SK-N-SH treated with all-trans-retinoic acid at 6 μM for 48 hours (cell line): ENCODE data around the gene RTF1.

Experiments used
- PPARA ChIP-seq: fragments of 250-450 bp; sonication (Bioruptor Pico); IDR thresholded peaks from 2 replicates; pipeline ENCODE4 v1.5.0; 2020; ENCODE audit warnings: mild to moderate bottlenecking, borderline replicate concordance
- RARB ChIP-seq: fragments of 250-450 bp; sonication (Bioruptor Pico); IDR thresholded peaks from 2 replicates; pipeline ENCODE4 v1.8.0; 2021; ENCODE audit warnings: mild to moderate bottlenecking, moderate library complexity
- TCF4 ChIP-seq: fragments of 250-450 bp; sonication (Bioruptor Pico); IDR thresholded peaks from 2 replicates; pipeline ENCODE4 v1.8.0; 2021; ENCODE audit warnings: mild to moderate bottlenecking, moderate library complexity, borderline replicate concordance
- TF ChIP-seq, protein P1 (sequence below): fragments of 250-450 bp; sonication (Bioruptor Pico); IDR thresholded peaks from 2 replicates; pipeline ENCODE4 v1.8.0; 2020; ENCODE audit warnings: mild to moderate bottlenecking, moderate library complexity, borderline replicate concordance
- TF ChIP-seq, protein P2 (sequence below): fragments of 250-450 bp; sonication (Bioruptor Pico); IDR thresholded peaks from 2 replicates; pipeline ENCODE4 v1.5.1; 2020; ENCODE audit warnings: low read depth, mild to moderate bottlenecking, moderate library complexity

DNA sequence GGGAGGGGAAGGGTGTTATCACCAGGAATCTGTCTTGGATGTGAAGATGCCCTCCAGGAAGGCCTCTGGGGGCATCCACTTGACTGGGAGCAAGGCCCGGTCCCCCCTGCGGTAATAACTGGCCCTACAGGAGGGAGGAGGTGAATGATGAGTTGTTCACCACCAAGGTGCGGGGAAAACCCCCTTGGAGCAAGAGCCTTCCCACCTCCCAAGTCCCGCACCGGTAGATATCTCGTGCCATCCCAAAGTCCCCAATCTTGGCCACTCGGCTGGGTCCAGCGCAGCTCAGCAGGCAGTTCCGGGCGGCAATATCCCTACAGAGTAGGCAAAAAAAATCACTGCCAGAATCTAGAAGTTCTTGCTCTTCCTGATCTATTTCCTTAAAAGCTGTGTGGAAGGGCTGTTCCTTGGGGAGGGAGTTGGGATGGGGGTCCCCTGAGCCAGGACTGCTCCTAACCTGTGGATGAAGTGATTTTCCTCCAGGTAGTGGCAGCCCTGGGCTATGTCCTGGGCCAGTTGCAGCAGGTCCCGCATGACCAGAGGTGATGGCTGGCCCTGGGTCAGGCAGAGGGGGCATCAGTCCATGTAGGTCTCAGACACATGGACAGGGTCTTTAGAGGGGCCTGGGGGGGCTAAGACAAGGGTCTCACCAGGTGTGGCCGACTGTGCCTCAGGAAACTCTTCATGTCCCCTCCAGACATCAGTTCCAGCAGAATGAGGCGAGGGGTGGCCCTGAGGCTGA is 88.0 kb downstream of the RTF1 start:
- TF ChIP-seq TCF4 (no peak), PPARA (no peak), RARB (CRISPR knock-in tag) (no peak)
- TF ChIP-seq, protein P1, sequence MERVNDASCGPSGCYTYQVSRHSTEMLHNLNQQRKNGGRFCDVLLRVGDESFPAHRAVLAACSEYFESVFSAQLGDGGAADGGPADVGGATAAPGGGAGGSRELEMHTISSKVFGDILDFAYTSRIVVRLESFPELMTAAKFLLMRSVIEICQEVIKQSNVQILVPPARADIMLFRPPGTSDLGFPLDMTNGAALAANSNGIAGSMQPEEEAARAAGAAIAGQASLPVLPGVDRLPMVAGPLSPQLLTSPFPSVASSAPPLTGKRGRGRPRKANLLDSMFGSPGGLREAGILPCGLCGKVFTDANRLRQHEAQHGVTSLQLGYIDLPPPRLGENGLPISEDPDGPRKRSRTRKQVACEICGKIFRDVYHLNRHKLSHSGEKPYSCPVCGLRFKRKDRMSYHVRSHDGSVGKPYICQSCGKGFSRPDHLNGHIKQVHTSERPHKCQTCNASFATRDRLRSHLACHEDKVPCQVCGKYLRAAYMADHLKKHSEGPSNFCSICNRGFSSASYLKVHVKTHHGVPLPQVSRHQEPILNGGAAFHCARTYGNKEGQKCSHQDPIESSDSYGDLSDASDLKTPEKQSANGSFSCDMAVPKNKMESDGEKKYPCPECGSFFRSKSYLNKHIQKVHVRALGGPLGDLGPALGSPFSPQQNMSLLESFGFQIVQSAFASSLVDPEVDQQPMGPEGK = no peak
- TF ChIP-seq, protein P2, sequence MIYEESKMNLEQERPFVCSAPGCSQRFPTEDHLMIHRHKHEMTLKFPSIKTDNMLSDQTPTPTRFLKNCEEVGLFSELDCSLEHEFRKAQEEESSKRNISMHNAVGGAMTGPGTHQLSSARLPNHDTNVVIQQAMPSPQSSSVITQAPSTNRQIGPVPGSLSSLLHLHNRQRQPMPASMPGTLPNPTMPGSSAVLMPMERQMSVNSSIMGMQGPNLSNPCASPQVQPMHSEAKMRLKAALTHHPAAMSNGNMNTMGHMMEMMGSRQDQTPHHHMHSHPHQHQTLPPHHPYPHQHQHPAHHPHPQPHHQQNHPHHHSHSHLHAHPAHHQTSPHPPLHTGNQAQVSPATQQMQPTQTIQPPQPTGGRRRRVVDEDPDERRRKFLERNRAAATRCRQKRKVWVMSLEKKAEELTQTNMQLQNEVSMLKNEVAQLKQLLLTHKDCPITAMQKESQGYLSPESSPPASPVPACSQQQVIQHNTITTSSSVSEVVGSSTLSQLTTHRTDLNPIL (CRISPR knock-in tag) = no peak
